GM21423 (cell line): ENCODE measurements around the gene PCBP3.

Source experiments
- ATAC-seq: cut with Tn5 transposase; IDR thresholded peaks from one replicate; pipeline ENCODE4 v1.9.1; 2021; ENCODE audit warnings: mild to moderate bottlenecking, moderate library complexity; ENCODE audit not compliant: unreplicated experiment

PCBP3 gene

GRCh38 chr21:45778686-45779085 is 135.2 kb downstream of the PCBP3 start:
- no peak for ATAC-seq

GRCh38 chr21:45779226-45779625 is 135.7 kb downstream of the PCBP3 start:
- no peak for ATAC-seq

GRCh38 chr21:45780647-45781046 is 137.1 kb downstream of the PCBP3 start:
- no peak for ATAC-seq

GRCh38 chr21:45781741-45782140 is 138.2 kb downstream of the PCBP3 start:
- no peak for ATAC-seq

- no peak for ATAC-seq
These were observed 143.1 kb downstream of the PCBP3 start for GRCh38 chr21:45786660-45787059.

GRCh38 chr21:45787371-45787770 is 143.8 kb downstream of the PCBP3 start:
- ATAC-seq: no peak

- no peak for ATAC-seq
These were observed 144.7 kb downstream of the PCBP3 start for GRCh38 chr21:45788198-45788597.

GRCh38 chr21:45788637-45789506 is 145.3 kb downstream of the PCBP3 start:
- ATAC-seq: no peak

GRCh38 chr21:45790427-45790826 is 146.9 kb downstream of the PCBP3 start:
- ATAC-seq: no peak

GRCh38 chr21:45791562-45792418 is 148.3 kb downstream of the PCBP3 start:
- no peak for ATAC-seq

GRCh38 chr21:45792682-45793383 is 149.3 kb downstream of the PCBP3 start:
- ATAC-seq: no peak

GRCh38 chr21:45794027-45794426 is 150.5 kb downstream of the PCBP3 start:
- ATAC-seq: no peak

GRCh38 chr21:45796003-45796402 is 152.5 kb downstream of the PCBP3 start:
- ATAC-seq: no peak

GRCh38 chr21:45797338-45797737 is 153.8 kb downstream of the PCBP3 start:
- no peak for ATAC-seq

- no peak for ATAC-seq
These were observed 156.3 kb downstream of the PCBP3 start for GRCh38 chr21:45799765-45800338.

- ATAC-seq: no peak
These were observed 157.0 kb downstream of the PCBP3 start for GRCh38 chr21:45800339-45801080.

- no peak for ATAC-seq
These were observed 157.8 kb downstream of the PCBP3 start for GRCh38 chr21:45801129-45801964.

- no peak for ATAC-seq
These were observed 158.5 kb downstream of the PCBP3 start for GRCh38 chr21:45801989-45802388.

GRCh38 chr21:45802425-45802824 is 158.9 kb downstream of the PCBP3 start:
- ATAC-seq: no peak
